Measurements from ENCODE around the gene AFAP1. TPM values are rescaled to one million over a fixed set of nuclear protein-coding genes. Genes with fewer than 3 reads are reported as not detected.
A peak's percentile ranks its signal among the peaks of the same experiment; 100 is the strongest.

AFAP1 gene
- total and polyA plus RNA-seq, 8 donors: 23.6 to 31.4 (median 27.4) TPM

GRCh38 chr4:7760228-7760627, 179.4 kb downstream of the AFAP1 start:
- H3K4me3 ChIP-seq: no peak overlapping the region
- intact Hi-C loops (cut with DNase I): no loop called here
- DNase-seq (peak in 1 of 4 donors; percentile 65), ATAC-seq (no peak)
- no peaks in the 10 kb centered on the region for H3K9me3 ChIP-seq
- H3K27ac ChIP-seq: no peak overlapping the region
- peaks cover 0 to 41% of the 10 kb centered on the region in 2 donors for H3K36me3 ChIP-seq
- no peaks in the 10 kb centered on the region for H3K27me3 ChIP-seq
- peaks cover 0 to 3% of the 10 kb centered on the region in 2 donors for H3K4me1 ChIP-seq
- TF ChIP-seq, protein P1, sequence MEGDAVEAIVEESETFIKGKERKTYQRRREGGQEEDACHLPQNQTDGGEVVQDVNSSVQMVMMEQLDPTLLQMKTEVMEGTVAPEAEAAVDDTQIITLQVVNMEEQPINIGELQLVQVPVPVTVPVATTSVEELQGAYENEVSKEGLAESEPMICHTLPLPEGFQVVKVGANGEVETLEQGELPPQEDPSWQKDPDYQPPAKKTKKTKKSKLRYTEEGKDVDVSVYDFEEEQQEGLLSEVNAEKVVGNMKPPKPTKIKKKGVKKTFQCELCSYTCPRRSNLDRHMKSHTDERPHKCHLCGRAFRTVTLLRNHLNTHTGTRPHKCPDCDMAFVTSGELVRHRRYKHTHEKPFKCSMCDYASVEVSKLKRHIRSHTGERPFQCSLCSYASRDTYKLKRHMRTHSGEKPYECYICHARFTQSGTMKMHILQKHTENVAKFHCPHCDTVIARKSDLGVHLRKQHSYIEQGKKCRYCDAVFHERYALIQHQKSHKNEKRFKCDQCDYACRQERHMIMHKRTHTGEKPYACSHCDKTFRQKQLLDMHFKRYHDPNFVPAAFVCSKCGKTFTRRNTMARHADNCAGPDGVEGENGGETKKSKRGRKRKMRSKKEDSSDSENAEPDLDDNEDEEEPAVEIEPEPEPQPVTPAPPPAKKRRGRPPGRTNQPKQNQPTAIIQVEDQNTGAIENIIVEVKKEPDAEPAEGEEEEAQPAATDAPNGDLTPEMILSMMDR (IDR thresholded peaks at IDR 0.05): no peak

DNA sequence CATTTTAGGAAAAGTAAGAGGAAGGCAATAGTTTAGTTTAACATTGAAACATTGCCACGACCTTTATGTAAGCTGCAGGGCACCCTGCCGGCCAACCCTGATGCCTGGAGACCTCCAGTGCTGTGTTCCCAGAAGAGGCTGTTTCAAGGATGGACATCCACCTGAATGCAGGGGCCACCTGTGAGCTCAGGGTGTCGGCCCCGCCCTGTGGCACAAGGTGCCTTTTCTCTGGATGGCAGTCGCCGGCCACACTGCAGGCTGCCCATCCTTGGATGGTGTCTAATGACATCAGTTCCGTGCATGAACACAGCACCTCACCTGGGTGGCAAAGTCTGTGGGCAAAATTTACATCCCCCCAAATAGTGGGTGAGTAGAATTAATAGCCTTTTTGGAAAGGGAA, 180.0 kb downstream of the AFAP1 start:
- peak in 1 of 4 donors; percentile 76 for DNase-seq
- Histone ChIP-seq H3K4me3 (no peak overlapping the region), H3K27ac (no peak overlapping the region), H3K9me3 (no peaks in the 10 kb centered on the region), H3K27me3 (no peaks in the 10 kb centered on the region), H3K36me3 (peaks cover 0 to 37% of the 10 kb centered on the region in 2 donors), H3K4me1 (peaks cover 0 to 3% of the 10 kb centered on the region in 2 donors)
- no peak for ATAC-seq
- TF ChIP-seq, protein P1 (IDR thresholded peaks at IDR 0.05): no peak
- intact Hi-C loops (cut with DNase I): no loop called here

- ATAC-seq: no peak
- Histone ChIP-seq H3K36me3 (peaks cover 0 to 33% of the 10 kb centered on the region in 2 donors), H3K27ac (no peak overlapping the region)
Measured at GRCh38 chr4:7759216-7759615, 180.4 kb downstream of the AFAP1 start.

GRCh38 chr4:7758476-7758875, 181.2 kb downstream of the AFAP1 start:
- DNase-seq: no peak
- H3K27me3 ChIP-seq: no peaks in the 10 kb centered on the region
- intact Hi-C loops (cut with DNase I): no loop called here
- no peaks in the 10 kb centered on the region for H3K9me3 ChIP-seq
- no peak overlapping the region for H3K4me3 ChIP-seq
- H3K36me3 ChIP-seq: peaks cover 0 to 26% of the 10 kb centered on the region in 2 donors
- peaks cover 0 to 3% of the 10 kb centered on the region in 2 donors for H3K4me1 ChIP-seq
- no peak overlapping the region for H3K27ac ChIP-seq
- TF ChIP-seq, protein P1 (IDR thresholded peaks at IDR 0.05): no peak
- ATAC-seq: no peak

More at GRCh38 chr4:7759216-7759615, 180.4 kb downstream of the AFAP1 start:
- H3K9me3 ChIP-seq: no peaks in the 10 kb centered on the region
- no peak overlapping the region for H3K4me3 ChIP-seq
- TF ChIP-seq, protein P1 (IDR thresholded peaks at IDR 0.05): no peak
- intact Hi-C loops (cut with DNase I): no loop called here
- peaks cover 0 to 3% of the 10 kb centered on the region in 2 donors for H3K4me1 ChIP-seq
- no peaks in the 10 kb centered on the region for H3K27me3 ChIP-seq
- DNase-seq: no peak

DNA sequence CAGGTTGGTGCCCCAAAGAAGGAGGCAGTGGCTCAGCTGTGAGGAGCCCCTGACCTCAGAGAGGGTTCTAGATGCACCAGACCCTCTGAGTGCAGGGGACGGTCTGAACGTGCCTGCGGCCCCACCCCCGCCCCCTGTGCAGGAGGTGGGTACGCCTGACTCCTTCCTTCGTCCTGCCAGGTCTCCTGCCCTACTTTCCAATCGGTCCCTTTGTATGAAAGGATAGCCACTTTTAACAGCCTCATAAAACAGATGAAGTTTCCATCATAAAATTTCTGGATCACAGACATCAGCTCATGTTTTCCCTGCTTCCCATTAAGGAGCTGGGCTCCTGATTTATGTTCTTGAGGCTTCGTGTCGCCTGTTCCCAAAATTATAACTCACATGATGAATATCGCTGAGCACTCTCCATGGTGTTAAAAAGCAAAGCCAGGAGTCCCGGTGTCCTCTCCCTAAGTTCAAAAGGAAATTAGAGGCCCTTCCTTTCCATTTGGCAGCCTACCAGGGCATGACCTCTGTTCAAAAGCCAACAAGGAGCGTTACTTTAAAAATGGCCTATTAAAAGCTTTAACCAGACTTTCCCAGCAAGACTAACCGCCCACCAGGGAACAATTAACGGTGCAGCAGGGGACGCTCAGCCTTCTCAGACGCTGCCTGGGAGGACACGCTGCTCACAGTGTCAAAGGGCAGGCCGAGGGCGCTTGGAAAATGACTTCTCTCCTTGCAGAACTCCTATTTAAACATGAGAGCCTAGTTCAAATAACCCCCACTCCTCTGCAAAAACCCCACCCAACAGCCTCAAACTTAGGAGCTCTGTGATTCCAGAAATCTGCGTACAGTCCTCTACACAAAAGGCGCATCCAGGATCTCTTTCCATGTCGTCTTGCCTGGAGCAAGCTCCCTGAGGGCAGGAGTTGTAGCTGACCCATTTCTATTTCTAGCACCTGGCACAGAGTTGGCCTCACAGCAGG, 181.9 kb downstream of the AFAP1 start:
- H3K9me3 ChIP-seq: no peaks in the 10 kb centered on the region
- ATAC-seq: no peak
- intact Hi-C loops (cut with DNase I): no loop called here
- no peak for DNase-seq
- H3K4me3 ChIP-seq: no peak overlapping the region
- H3K27me3 ChIP-seq: no peaks in the 10 kb centered on the region
- H3K4me1 ChIP-seq: peaks cover 0 to 3% of the 10 kb centered on the region in 2 donors
- peaks cover 0 to 19% of the 10 kb centered on the region in 2 donors for H3K36me3 ChIP-seq
- no peak overlapping the region for H3K27ac ChIP-seq
- TF ChIP-seq, protein P1 (IDR thresholded peaks at IDR 0.05): no peak

All from left lung (tissue), 10 donors.